ENCODE data around the gene ADAM19. TPM values are rescaled to one million over a fixed set of nuclear protein-coding genes. Genes with fewer than 3 reads are reported as not detected.

ADAM19 gene
- total RNA-seq, 1 donor from 2014 or later, result 64.5 TPM

GRCh38 chr5:157535042-157535865 lies 40.3 kb downstream of the ADAM19 start:
- H3K4me1 Mint-ChIP-seq (ENCODE audit: unreplicated experiment), result peaks cover 12% of the 10 kb centered on the region

GRCh38 chr5:157533011-157533481 lies 42.5 kb downstream of the ADAM19 start:
- H3K4me1 Mint-ChIP-seq (ENCODE audit: unreplicated experiment), result no peaks in the 10 kb centered on the region
- no peaks in the 10 kb centered on the region for H3K27me3 Mint-ChIP-seq (ENCODE audit: unreplicated experiment)
- H3K36me3 Mint-ChIP-seq (ENCODE audit: unreplicated experiment), result peaks cover 50% of the 10 kb centered on the region
- no peaks in the 10 kb centered on the region for H3K9me3 Mint-ChIP-seq (ENCODE audit: unreplicated experiment)
- no peak overlapping the region for H3K4me3 Mint-ChIP-seq (ENCODE audit: unreplicated experiment)
- DNase-seq (ENCODE audit: extremely low spot score, unreplicated experiment), result no peak
- H3K27ac Mint-ChIP-seq (ENCODE audit: unreplicated experiment), result no peak overlapping the region
- no peak for TF ChIP-seq CTCF (IDR thresholded peaks at IDR 0.05)

More at GRCh38 chr5:157535042-157535865, 40.3 kb downstream of the ADAM19 start:
- no peak overlapping the region for H3K4me3 Mint-ChIP-seq (ENCODE audit: unreplicated experiment)
- TF ChIP-seq CTCF (IDR thresholded peaks at IDR 0.05), result no peak
- H3K27me3 Mint-ChIP-seq (ENCODE audit: unreplicated experiment), result no peaks in the 10 kb centered on the region
- no peaks in the 10 kb centered on the region for H3K9me3 Mint-ChIP-seq (ENCODE audit: unreplicated experiment)
- H3K27ac Mint-ChIP-seq (ENCODE audit: unreplicated experiment), result no peak overlapping the region
- no peak for DNase-seq (ENCODE audit: extremely low spot score, unreplicated experiment)
- H3K36me3 Mint-ChIP-seq (ENCODE audit: unreplicated experiment), result peaks cover 37% of the 10 kb centered on the region

- peaks cover 54% of the 10 kb centered on the region for H3K36me3 Mint-ChIP-seq (ENCODE audit: unreplicated experiment)
- H3K9me3 Mint-ChIP-seq (ENCODE audit: unreplicated experiment), result no peaks in the 10 kb centered on the region
- H3K4me1 Mint-ChIP-seq (ENCODE audit: unreplicated experiment), result no peaks in the 10 kb centered on the region
- peak overlapping the region; percentile 50 for H3K27ac Mint-ChIP-seq (ENCODE audit: unreplicated experiment)
- no peak for DNase-seq (ENCODE audit: extremely low spot score, unreplicated experiment)
- no peak for TF ChIP-seq CTCF (IDR thresholded peaks at IDR 0.05)
- H3K27me3 Mint-ChIP-seq (ENCODE audit: unreplicated experiment), result no peaks in the 10 kb centered on the region
- no peak overlapping the region for H3K4me3 Mint-ChIP-seq (ENCODE audit: unreplicated experiment)
Measured at GRCh38 chr5:157532022-157532421, 43.6 kb downstream of the ADAM19 start.

- no peaks in the 10 kb centered on the region for H3K9me3 Mint-ChIP-seq (ENCODE audit: unreplicated experiment)
- no peak for TF ChIP-seq CTCF (IDR thresholded peaks at IDR 0.05)
- no peak for DNase-seq (ENCODE audit: extremely low spot score, unreplicated experiment)
- no peak overlapping the region for H3K27ac Mint-ChIP-seq (ENCODE audit: unreplicated experiment)
- H3K4me1 Mint-ChIP-seq (ENCODE audit: unreplicated experiment), result no peaks in the 10 kb centered on the region
- H3K4me3 Mint-ChIP-seq (ENCODE audit: unreplicated experiment), result no peak overlapping the region
- peaks cover 44% of the 10 kb centered on the region for H3K36me3 Mint-ChIP-seq (ENCODE audit: unreplicated experiment)
- H3K27me3 Mint-ChIP-seq (ENCODE audit: unreplicated experiment), result no peaks in the 10 kb centered on the region
Measured at GRCh38 chr5:157530226-157530972, 45.2 kb downstream of the ADAM19 start.

GRCh38 chr5:157529002-157529401 lies 46.6 kb downstream of the ADAM19 start:
- Mint-ChIP-seq H3K4me3 (ENCODE audit: unreplicated experiment) (no peak overlapping the region), H3K27me3 (ENCODE audit: unreplicated experiment) (no peaks in the 10 kb centered on the region), H3K27ac (ENCODE audit: unreplicated experiment) (no peak overlapping the region), H3K4me1 (ENCODE audit: unreplicated experiment) (peaks cover 7% of the 10 kb centered on the region), H3K9me3 (ENCODE audit: unreplicated experiment) (no peaks in the 10 kb centered on the region), H3K36me3 (ENCODE audit: unreplicated experiment) (peaks cover 42% of the 10 kb centered on the region)
- no peak for DNase-seq (ENCODE audit: extremely low spot score, unreplicated experiment)
- no peak for TF ChIP-seq CTCF (IDR thresholded peaks at IDR 0.05)

Measured in osteocyte (in vitro differentiated cells).